HG02588 (cell line): Measurements from ENCODE around the gene UBALD2.
"Not testable (repeated sequence)": the region's sequence is repeated elsewhere in the genome, so short reads cannot be mapped to it uniquely, and the experiment has no call there.

ENCODE experiments used
- ATAC-seq: cut with Tn5 transposase; IDR thresholded peaks from one replicate; pipeline ENCODE4 v1.9.1; 2021; ENCODE audit warnings: mild to moderate bottlenecking, moderate library complexity; ENCODE audit not compliant: unreplicated experiment

UBALD2 gene

DNA sequence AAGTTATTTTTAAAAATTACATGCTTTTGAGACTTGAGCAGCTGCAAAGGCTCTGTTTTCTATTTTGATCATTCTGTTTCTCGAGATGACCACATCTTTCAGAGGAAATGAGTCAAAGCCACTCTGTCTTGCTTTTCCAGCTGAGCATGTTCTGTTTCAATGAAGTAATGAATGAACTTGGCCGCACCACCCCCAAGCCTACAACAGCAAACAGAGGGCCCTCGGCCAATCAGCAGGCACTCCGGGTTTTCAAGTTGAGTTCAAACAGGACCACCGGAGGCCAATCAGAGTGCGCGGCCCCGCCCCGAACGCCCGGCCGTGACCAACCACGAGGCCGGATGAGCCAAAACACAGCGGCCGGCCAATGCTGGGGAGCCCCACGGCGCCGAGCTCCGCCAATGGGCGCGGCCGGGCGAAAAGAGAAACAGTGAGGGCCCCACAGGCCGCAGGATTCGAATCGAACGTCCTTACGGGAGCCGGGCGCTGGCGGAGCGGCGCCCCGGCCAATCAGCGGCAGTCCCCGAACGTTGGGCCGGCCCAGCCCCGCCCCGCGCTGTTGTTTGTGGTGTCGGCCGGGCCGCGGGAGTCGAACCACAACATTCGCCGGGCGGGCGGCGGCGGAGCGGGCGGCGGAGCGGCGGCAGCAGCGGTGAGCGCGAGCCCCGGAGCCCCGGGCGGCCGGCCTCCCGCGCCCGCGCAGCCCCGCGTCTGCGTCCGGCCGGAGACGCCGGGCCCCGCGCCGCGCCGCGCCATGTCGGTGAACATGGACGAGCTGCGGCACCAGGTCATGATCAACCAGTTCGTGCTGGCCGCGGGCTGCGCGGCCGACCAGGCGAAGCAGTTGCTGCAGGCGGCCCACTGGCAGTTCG, at the start of gene UBALD2:
TSS of gene UBALD2 (plus strand) at position 594 of the 869 bp plus-strand sequence. CDS start at position 752, 158 bp downstream.
- peak; percentile 73 for ATAC-seq

GRCh38 chr17:76217081-76217480, 48.1 kb upstream of the UBALD2 start:
- ATAC-seq, result no peak

DNA sequence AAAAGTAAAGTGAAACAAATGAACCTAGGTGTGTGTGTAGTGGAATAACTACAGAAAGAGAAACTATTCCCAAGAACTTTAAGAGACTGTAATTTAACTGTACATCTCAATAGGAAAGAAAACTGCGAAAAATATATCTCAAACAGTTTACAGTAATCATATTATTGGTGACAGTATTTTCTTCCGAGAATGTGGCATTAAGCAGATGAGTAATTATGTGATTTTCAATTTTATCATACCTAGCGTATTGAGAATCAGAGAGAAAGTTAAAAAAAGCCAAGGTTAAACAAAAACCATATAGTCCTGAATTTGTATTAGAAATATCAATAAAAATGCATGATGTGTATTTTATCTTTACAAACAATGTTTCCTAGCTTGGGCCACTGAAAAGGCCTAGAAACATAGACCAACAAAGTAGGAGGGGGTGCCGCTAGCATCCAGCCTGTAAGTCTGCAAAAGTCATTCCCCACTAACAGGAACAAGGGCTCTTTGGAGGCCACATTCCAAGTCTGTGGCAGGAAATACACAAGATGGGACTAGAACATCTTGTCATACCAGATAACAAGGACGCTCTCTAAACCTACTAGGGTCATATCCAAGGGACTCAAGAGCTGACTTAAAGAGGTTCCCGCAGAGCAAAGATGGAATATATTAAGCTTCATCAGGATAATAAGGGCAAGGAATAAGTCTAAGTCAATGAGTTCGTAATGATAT, 45.3 kb upstream of the UBALD2 start:
- ATAC-seq, result no peak

GRCh38 chr17:76223802-76224201, 41.3 kb upstream of the UBALD2 start:
- ATAC-seq, result no peak

DNA sequence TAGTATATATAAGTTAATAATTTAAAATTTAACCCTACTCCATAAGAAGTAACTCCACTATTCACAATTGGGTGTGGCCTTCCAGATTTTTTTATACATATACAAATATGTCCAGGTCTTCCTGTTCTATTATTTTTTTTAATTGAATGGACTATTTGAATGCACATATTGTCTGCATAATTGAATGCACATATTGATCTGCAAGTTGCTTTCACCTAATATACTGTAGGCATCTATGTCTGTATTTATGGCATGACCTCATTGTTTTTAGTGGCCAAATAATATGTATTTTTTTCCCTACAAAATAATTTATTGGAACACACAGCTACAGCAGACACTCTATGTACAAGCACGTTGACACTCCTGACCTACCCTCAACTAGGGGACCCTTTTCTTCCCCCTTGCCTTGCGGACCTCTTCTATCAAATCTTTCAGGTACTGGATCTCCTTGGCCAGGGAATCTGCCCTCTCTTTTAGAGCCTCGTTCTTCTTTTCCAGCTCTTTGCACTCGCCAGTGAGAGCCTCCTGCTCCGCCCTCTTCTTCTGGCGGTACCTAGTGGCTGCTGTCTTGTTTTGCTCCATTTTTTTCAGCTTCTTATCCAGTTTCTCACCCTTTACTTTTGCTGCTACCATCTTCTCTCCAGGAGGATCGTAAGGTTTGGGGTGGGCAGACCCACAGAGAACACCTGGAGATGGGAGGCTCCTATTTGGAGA, 39.6 kb upstream of the UBALD2 start:
- ATAC-seq, result not testable (repeated sequence)

DNA sequence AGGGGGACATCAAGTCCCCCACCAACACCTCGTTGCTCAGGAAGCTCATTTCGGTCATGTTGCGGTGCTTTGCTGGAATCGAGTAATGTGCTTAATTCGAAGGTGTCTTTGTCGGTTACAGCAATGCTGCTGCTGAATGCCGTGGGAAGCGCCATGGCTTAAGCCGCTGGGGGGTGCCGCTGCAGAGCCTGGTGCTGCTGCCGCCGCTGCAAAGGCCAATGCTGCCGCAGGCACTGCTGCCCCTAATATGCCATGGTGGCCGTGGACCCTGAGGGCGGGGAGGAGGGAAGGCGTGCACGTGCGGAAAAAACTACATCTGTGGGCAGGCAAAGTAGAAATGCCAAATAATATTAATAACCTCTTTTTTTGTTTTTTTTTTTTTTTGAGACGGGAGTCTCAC, 38.4 kb upstream of the UBALD2 start:
- ATAC-seq, result not testable (repeated sequence)

DNA sequence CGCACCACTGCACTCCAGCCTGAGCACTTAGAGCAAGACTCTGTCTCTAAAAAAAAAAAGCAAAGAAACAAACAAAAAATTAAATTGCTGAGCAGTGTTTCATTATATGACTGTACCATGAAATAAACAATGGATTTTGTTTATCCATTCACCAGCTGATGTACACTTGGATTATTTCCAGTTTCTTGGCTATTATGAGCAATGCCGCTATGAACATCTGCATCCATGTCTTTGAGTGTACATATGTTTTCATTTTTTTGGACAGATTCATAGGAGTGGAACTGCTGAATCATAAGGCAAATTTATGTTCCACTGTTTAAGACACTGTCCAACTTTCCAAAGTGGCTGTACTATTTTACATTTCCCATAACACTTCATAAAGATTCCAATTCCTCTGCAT, 32.8 kb upstream of the UBALD2 start:
- no peak for ATAC-seq

DNA sequence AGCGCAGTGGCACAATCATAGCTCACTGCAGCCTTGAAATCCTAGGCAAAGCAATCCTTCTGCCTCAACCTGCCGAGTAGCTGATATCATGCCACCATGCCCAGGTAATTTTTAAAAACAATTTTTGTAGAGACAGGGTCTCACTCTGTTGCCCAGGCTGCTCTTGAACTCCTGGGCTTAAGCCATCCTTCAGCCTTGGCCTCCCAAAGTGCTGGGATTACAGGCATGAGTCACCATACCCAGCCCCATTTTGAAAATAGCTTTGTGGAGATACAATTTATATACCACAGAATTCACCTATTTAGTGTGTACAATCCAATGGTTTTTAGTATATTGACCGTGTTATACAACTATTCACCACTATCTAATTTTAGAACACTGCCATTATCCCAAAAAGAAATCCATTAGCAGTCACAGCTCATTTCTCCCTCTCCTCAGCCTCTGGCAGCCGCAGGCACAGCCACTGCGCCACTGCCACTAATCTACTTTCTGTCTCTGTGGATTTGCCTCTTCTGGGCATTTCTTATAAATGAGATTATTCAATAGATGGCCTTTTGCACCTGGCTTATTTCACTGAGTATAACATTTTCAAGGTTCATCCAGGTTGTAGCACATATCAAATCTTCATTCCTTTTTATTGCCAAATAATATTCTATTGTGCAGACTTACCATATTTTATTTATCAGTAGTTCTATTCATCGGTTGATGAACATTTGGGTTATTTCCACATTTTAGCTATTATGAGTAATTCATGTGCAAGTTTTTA, 31.4 kb upstream of the UBALD2 start:
- ATAC-seq, result no peak

DNA sequence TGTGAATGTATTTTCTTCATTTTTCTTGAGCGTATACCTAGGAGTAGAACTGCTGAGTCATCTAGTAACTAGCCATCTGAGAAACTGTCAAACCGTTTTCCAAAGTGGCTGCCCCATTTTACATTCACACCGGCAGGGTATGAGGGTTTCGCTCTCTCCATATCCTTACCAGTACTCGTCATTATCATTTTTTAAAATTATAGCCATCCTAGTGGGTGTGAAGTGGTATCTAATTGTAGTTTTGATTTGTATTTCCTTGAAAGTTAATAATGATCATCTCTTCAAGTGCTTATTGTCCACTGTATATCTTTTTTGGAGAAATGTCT, 30.8 kb upstream of the UBALD2 start:
- no peak for ATAC-seq

DNA sequence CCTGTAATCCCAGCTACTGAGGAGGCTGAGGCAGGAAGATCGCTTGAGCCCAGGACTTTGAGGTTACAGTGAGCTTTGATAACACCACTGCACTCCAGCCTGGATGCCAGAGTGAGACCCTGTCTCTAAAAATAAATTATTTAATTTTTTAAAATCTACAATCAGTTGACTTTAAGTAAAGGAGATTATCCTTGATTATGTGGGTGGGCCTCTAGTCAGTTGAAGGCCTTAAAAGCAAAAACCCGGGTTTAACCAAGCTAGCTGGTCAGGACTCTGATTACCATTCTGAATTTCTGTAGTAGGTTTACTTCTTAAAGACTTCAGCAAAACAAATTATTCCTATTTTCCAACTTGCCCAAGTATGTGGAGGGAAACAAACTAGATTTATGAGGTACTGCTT, 29.3 kb upstream of the UBALD2 start:
- no peak for ATAC-seq

DNA sequence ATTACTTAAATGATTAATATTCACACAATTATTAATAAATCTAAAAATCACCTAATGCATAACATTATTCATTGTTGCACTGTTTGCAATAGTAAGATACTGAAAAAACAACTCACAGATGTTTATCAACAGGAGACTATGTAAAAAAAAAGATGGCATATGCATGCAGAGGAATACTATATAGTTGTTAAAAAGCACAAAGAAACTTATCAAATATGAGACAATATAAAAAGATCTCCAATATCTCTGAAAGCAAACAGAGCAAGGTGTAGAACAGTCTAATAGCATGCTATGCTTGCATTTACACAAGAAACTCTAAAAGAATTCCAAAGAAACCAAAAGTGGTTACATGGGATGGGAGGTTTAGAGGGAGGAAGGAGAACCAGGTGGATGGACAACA, 28.5 kb upstream of the UBALD2 start:
- no peak for ATAC-seq

DNA sequence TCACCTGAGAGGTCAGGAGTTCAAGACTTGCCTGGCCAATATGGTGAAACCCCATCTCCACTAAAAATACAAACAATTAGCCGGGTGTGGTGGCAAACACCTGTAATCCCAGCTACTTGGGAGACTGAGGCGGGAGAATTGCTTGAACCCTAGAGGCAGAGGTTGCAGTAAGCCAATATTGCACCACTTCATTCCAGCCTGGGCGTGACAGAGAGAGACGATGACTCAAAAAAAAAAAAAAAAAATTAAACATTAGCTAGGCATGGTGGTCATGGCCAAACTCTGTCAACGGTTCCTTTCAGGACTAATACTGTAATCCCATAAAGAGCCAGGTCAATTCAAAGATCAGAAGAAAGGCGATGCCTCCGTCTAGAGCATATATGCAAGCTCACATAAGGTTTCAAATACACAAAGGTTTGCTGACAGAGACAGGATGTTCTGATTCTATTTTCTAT, 27.3 kb upstream of the UBALD2 start:
- no peak for ATAC-seq

DNA sequence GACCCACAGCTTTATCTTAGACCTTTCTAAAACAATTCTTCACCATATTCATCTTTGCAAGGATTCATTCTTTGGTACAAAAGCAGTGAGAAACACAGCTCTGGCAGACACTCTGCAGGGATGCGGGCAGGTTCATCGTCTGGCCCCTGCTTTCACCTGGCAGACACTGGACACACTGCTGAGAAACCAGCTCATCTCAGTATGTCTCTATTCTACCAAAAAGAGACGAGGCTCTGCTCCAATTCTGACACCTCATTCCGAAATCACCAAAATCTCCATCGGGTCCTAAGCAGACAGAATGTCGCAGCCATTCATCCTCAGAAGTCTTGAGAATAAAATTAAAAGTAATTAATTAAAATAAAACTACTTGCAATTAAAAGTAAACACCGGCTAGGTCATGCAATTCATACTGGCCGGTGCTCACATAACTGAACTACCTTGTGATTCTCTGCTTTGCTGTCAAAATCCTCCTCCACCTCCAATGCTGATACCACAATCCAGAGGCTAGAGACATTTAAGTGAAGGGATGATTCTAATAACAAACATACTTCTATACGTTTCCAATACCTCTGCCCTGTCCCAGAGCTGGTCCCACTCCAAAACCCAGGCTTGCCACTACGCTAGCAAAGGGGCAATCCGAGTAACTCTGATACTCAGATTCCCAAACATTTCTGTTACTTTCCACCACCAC, 26.2 kb upstream of the UBALD2 start:
- no peak for ATAC-seq

DNA sequence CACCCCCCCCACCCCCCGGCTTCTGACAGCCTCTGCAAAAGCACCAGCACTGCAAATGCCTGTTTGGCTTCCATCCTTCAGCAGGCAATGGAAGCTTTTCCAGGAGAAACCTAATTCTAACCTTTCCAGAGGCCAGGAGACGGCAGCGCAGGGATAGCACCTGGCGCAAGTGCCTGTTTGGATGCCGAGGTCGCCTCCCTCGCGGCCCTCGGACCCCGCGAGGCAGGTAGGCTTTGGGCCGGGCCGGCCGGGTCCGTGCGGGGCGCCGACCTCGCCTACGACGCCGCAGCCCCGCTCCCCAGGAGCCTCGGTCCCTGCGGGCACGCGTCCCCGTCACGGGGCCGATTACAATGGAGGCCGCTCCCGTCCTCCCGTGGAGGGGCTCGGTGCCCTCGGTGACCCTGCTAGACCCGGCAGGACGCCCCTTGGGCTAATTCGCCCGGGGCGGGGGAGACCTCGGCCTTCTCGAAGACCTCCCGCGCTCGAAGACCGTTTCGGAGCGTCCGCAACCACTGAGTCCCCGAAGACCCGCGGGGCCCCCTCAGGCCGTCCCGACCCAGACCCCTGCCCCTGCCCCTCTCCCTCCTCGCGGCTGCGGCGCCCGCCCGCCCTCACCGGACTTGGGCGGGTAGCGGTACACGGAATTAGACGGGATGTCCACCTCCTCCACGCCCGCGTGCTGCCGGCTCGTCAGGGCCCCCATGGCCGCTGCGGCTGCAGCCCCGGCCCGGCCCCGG, 25.4 kb upstream of the UBALD2 start:
- ATAC-seq, result peak; percentile 16

- ATAC-seq, result peak; percentile 73
Measured at GRCh38 chr17:76240461-76241203, 24.5 kb upstream of the UBALD2 start, which contains the start of gene RNF157. TSS of gene RNF157 (minus strand) at chr17:76240493. CDS start at chr17:76240240, 253 bp downstream.

DNA sequence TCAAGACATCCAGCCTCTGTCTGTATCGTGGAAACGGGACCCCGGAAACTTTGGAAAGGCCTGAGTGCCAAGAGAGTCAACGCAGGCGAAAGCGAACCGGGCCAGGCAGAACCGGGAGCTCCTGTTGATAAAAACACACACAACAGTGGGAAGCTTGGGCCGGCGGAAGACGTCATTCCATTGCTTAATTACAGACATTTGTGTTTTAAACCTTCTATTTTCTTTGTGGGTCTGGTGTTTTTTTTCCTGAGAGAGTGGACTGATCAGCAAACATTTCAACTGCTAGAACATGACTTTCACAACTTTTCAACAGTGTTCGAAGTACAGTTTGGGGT, 24.0 kb upstream of the UBALD2 start:
- ATAC-seq, result no peak

- no peak for ATAC-seq
Measured at GRCh38 chr17:76241691-76242255, 23.4 kb upstream of the UBALD2 start.

DNA sequence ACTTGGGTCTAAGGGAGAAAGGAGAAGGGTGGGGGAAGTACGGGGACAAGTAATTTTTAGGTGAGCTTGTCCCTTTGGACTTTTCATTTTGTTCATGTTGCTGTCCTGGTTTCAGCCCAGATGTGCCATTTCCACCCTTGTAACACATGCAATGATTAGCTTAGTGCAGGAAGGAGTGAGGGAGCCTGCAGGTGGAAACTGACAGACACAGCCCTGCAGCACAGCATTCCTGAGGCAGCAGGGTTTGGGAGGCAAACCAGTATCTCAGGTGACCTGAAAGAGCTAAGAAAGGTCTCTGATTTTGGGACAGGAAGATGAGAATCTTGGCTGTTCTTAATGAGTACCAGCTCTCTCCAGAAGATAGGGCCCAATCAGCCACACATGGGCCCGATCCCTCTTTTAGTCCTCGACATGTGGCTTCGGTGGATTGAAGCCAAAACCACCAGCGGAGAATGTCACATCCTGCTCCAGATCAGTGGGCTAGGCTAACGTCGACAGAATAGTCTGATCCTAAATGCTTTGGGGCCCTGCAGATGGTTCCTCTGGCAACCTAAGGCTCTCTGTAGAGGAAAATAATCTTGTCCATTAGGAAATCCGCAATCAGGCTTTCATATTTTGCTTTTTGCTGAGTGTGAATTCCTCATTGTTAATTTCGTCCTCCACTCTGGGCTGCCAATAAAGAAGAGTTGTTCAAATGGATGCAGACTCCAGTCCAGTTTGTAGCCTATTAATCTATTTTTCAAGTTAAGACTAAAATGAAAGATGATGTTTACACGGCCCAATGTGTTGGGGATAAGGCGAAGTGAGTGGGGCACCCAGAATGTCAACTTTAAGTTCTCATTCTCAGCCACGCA, 21.1 kb upstream of the UBALD2 start:
- no peak for ATAC-seq
